B cell (primary cell): Measurements from ENCODE around the gene SKIC8. TPM values are rescaled to one million over a fixed set of nuclear protein-coding genes. Genes with fewer than 3 reads are reported as not detected.

Source experiments
- ATAC-seq: fragments of 200-7000 bp; cut with Tn5 transposase; one replicate; pipeline ENCODE4 v1.10.0; 2021; ENCODE audit warnings: low read depth, mild to moderate bottlenecking, moderate number of reproducible peaks, moderate library complexity
- CTCF ChIA-PET: fragments of 350-600 bp; sonication (Branson Sonifier 250); formaldehyde crosslinking; loops from one replicate; lab custom pipeline; 2021; ENCODE audit warnings: antibody characterized with exemption, inconsistent platforms; lab: Charles Lee
- POLR2A ChIA-PET: fragments of 350-600 bp; sonication (Branson Sonifier 250); formaldehyde crosslinking; loops from one replicate; lab custom pipeline; 2021; ENCODE audit warnings: antibody characterized with exemption; lab: Charles Lee
- DNase-seq: peaks from one replicate; pipeline ENCODE4 v3.0.0; 2013
- H2AFZ ChIP-seq: 2 replicates; pipeline ENCODE4 v1.6.1; 2012; ENCODE audit warnings: mild to moderate bottlenecking, low read depth, low read length; ENCODE audit not compliant: insufficient read depth, poor library complexity, severe bottlenecking
- H3K27ac ChIP-seq, 2 donors: 1 replicate in 1 of 2; 2 replicates in 1 of 2; pipeline ENCODE4 v1.5.1; 2012 to 2013; ENCODE audit warnings: low read length in 2 of 2, mild to moderate bottlenecking in 2 of 2, moderate library complexity in 1 of 2
- H3K27me3 ChIP-seq, 4 experiments: fragments of 200-600 bp in 1 of 4; sonication (generic) in 1 of 4; replicated peaks in 1 of 4; 1 replicate in 2 of 4; 2 replicates in 2 of 4; pipeline versions ENCODE4 v1.6.1 to v1.7.0; 2013 to 2016; ENCODE audit warnings: low read length in 3 of 4, mild to moderate bottlenecking in 2 of 4, mixed read lengths in 1 of 4, moderate library complexity in 1 of 4; ENCODE audit not compliant: insufficient read depth in 4 of 4, control insufficient read depth in 3 of 4; ENCODE audit errors: control extremely low read depth in 1 of 4
- H3K36me3 ChIP-seq, 2 experiments: replicated peaks in 1 of 2; 1 replicate in 1 of 2; 2 replicates in 1 of 2; pipeline versions ENCODE4 v1.6.1 to v1.7.1; 2013; ENCODE audit warnings: low read length in 1 of 2; ENCODE audit not compliant: insufficient read depth in 2 of 2, control insufficient read depth in 1 of 2; ENCODE audit errors: control extremely low read depth in 1 of 2, extremely low read depth in 1 of 2
- H3K4me1 ChIP-seq, 2 donors: fragments of 200-600 bp in 1 of 2; sonication (generic) in 1 of 2; 1 replicate in 1 of 2; 2 replicates in 1 of 2; pipeline versions ENCODE4 v1.5.1 to v1.6.1; 2013 to 2017; ENCODE audit warnings: low read length in 2 of 2; ENCODE audit not compliant: control insufficient read depth in 2 of 2, insufficient read depth in 2 of 2
- H3K4me2 ChIP-seq: replicated peaks from 2 replicates; pipeline ENCODE3; 2012; ENCODE audit warnings: mild to moderate bottlenecking, low read depth, low read length; ENCODE audit not compliant: poor library complexity, severe bottlenecking
- H3K4me3 ChIP-seq, 5 experiments: fragments of 200-600 bp in 1 of 5; sonication (generic) in 1 of 5; 1 replicate in 3 of 5; 2 replicates in 2 of 5; pipeline versions ENCODE4 v1.5.1 to v1.7.0; 2011 to 2016; ENCODE audit warnings: low read length in 4 of 5, mild to moderate bottlenecking in 4 of 5, low read depth in 2 of 5, control low read depth in 1 of 5, moderate library complexity in 1 of 5; ENCODE audit not compliant: insufficient read depth in 1 of 5; ENCODE audit errors: control extremely low read depth in 1 of 5, extremely low read depth in 1 of 5
- H3K79me2 ChIP-seq: fragments of 200-600 bp; sonication (generic); one replicate; pipeline ENCODE4 v1.6.0; 2016; ENCODE audit warnings: low read length; ENCODE audit not compliant: control insufficient read depth, insufficient read depth
- H3K9ac ChIP-seq: fragments of 200-600 bp; sonication (generic); 2 replicates; pipeline ENCODE4 v1.6.1; 2017; ENCODE audit warnings: mild to moderate bottlenecking, low read length, moderate library complexity
- H3K9me3 ChIP-seq, 3 donors: one replicate each; pipeline versions ENCODE4 v1.6.1 to v1.7.1; 2013; ENCODE audit warnings: low read length in 2 of 3; ENCODE audit not compliant: control insufficient read depth in 2 of 3, insufficient read depth in 1 of 3; ENCODE audit errors: control extremely low read depth in 1 of 3
- H4K20me1 ChIP-seq: 2 replicates; pipeline ENCODE4 v1.6.0; 2012; ENCODE audit warnings: mild to moderate bottlenecking, low read length; ENCODE audit not compliant: insufficient read depth, control insufficient read depth, poor library complexity, severe bottlenecking
- H3K27ac Mint-ChIP-seq: one replicate; pipeline ENCODE4 v1.8.0; 2021; ENCODE audit warnings: mixed read lengths
- H3K27me3 Mint-ChIP-seq: one replicate; pipeline ENCODE4 v1.8.0; 2021; ENCODE audit warnings: mixed read lengths
- H3K4me1 Mint-ChIP-seq: one replicate; pipeline ENCODE4 v1.8.0; 2021; ENCODE audit warnings: mixed read lengths
- H3K4me3 Mint-ChIP-seq: one replicate; pipeline ENCODE4 v1.8.0; 2021; ENCODE audit warnings: mixed read lengths
- H3K9me3 Mint-ChIP-seq: one replicate; pipeline ENCODE4 v1.8.0; 2022; ENCODE audit warnings: mixed read lengths; ENCODE audit not compliant: insufficient read depth
- CTCF ChIP-seq: fragments of 200-600 bp; IDR thresholded peaks from one replicate; pipeline ENCODE4 v1.8.0; 2022; ENCODE audit warnings: antibody characterized with exemption, mild to moderate bottlenecking
- EZH2 ChIP-seq: IDR thresholded peaks from 2 replicates; pipeline ENCODE4 v1.6.1; 2012; ENCODE audit warnings: borderline replicate concordance, low read depth, mild to moderate bottlenecking, moderate library complexity, low read length; ENCODE audit not compliant: insufficient read depth, poor library complexity, severe bottlenecking
- WGBS: methylation state at CpG from one replicate; pipeline ENCODE4 v1.1.5; 2013; ENCODE audit warnings: missing lambda C conversion rate; ENCODE audit not compliant: insufficient coverage; 5-methylcytosine and 5-hydroxymethylcytosine counted together
- intact Hi-C: fragments of 100-400 bp; cut with micrococcal nuclease; formaldehyde crosslinking; loops from one replicate; pipeline ENCODE4 v1.10.0; 2022
- polyA plus RNA-seq: library from polyadenylated mRNA; depleted of rRNA; stranded (reverse); fragments of >200 nt; gene quantifications from 2 replicates; pipeline ENCODE4 v1.2.3, GENCODE V29; 2012
- total RNA-seq, 2 donors: library from RNA; stranded (reverse); fragments of 120-200 nt in 1 of 2; gene quantifications; 1 replicate in 1 of 2; 2 replicates in 1 of 2; pipeline versions ENCODE4 v1.2.3 to v1.2.4, GENCODE V29; 2013 to 2022

Gene SKIC8
- total and polyA plus RNA-seq, 2 donors (not counting 1 experiment from before 2014, with no cell fraction given), result 31.9 to 40.2 TPM

- no peak for ATAC-seq
These were observed 32.6 kb downstream of the SKIC8 start for GRCh38 chr15:78266806-78267205.

GRCh38 chr15:78266229-78266628, 33.2 kb downstream of the SKIC8 start:
- H3K4me3 ChIP-seq, result no peak overlapping the region
- Mint-ChIP-seq H3K27ac (no peak overlapping the region), H3K4me3 (no peak overlapping the region), H3K9me3 (no peaks in the 10 kb centered on the region), H3K27me3 (no peaks in the 10 kb centered on the region), H3K4me1 (peaks cover 13% of the 10 kb centered on the region)
- H3K36me3 ChIP-seq, result no peaks in the 10 kb centered on the region
- no peak for DNase-seq
- H3K9me3 ChIP-seq, result no peaks in the 10 kb centered on the region
- no peak overlapping the region for H3K9ac ChIP-seq
- no peaks in the 10 kb centered on the region for H4K20me1 ChIP-seq
- ChIA-PET CTCF (interaction anchor here (1.1 to 1.6 kb wide), 3 partner anchors 33 to 171 kb away, joined by 3 to 8 read pairs (median 5); partner anchors contain the start of genes CIB2, IREB2 and SKIC8), POLR2A (no interaction called here)
- no peak overlapping the region for H3K4me2 ChIP-seq
- H3K27ac ChIP-seq, result no peak overlapping the region
- H3K79me2 ChIP-seq, result no peaks in the 10 kb centered on the region
- peaks cover 0 to 3% (median 0%) of the 10 kb centered on the region in 4 experiments for H3K27me3 ChIP-seq
- no peak overlapping the region for H2AFZ ChIP-seq
- no peak for TF ChIP-seq EZH2
- no peak for TF ChIP-seq CTCF
- ATAC-seq, result no peak
- peaks cover 10% of the 10 kb centered on the region in 2 donors for H3K4me1 ChIP-seq
- intact Hi-C loops, result no loop called here

More at GRCh38 chr15:78266806-78267205, 32.6 kb downstream of the SKIC8 start:
- peaks cover 10% of the 10 kb centered on the region in 2 donors for H3K4me1 ChIP-seq
- TF ChIP-seq CTCF (no peak), EZH2 (no peak)
- H3K9me3 ChIP-seq, result no peaks in the 10 kb centered on the region
- H2AFZ ChIP-seq, result no peak overlapping the region
- ChIA-PET CTCF (interaction anchor here (1.6 kb wide), 1 partner anchor 32 kb away, joined by 8 read pairs; the partner anchor contains the start of gene SKIC8), POLR2A (no interaction called here)
- Mint-ChIP-seq H3K9me3 (no peaks in the 10 kb centered on the region), H3K27ac (no peak overlapping the region), H3K27me3 (no peaks in the 10 kb centered on the region), H3K4me3 (no peak overlapping the region), H3K4me1 (peaks cover 13% of the 10 kb centered on the region)
- 100% methylated on average over 1 of the region's 2 CpGs for WGBS
- intact Hi-C loops, result no loop called here
- H3K4me2 ChIP-seq, result no peak overlapping the region
- H3K36me3 ChIP-seq, result no peaks in the 10 kb centered on the region
- H3K27me3 ChIP-seq, result peaks cover 0 to 3% (median 0%) of the 10 kb centered on the region in 4 experiments
- DNase-seq, result no peak
- no peak overlapping the region for H3K27ac ChIP-seq
- H4K20me1 ChIP-seq, result no peaks in the 10 kb centered on the region
- H3K79me2 ChIP-seq, result no peaks in the 10 kb centered on the region
- H3K9ac ChIP-seq, result no peak overlapping the region
- no peak overlapping the region for H3K4me3 ChIP-seq
